HCEC 1CT (cell line): Measurements from ENCODE around the gene MAOA.
"Not testable (repeated sequence)": the region's sequence is repeated elsewhere in the genome, so short reads cannot be mapped to it uniquely, and the experiment has no call there.

Source experiments
- DNase-seq: peaks from one replicate; pipeline ENCODE4 v3.0.0-alpha.2; 2017

The MAOA gene

DNA sequence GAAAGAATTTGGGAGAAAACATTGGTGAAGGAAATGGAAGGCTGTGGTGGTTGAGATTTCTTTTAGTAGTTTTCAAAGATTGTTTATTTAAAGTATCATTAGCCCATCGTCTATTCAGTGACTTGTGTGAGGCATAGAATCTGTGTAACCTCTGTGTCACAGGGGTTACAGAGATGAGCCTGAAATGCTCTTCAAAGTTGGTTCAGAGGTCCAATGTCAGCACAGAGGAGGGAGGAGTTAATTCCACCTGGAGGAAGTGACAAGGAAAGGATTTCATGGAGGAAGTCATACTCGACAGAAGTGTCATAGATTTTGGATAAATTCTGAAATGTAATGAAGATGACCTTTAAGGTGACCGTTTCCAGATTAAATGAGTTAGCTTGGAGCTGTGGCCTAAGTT is 8.2 kb downstream of the MAOA start:
- DNase-seq, result no peak

DNA sequence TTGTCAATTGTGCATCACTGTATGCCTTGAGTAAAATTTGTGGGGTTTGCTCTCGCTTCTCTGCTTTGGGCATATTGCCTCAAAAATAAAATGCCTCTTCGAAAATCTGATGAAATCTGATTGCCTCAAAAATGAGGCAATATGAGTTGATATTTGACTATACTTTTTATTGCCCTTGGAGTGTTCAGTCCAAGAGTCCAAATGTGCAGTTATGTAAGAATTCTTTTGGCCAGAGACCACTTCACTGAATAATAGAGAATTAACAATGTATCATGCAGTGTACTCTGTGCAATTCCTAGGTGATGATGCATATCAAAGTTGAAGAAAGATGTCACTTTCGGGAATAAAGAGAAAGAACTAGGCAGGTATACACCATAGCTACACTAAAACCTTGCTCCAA is 8.6 kb downstream of the MAOA start:
- no peak for DNase-seq

DNA sequence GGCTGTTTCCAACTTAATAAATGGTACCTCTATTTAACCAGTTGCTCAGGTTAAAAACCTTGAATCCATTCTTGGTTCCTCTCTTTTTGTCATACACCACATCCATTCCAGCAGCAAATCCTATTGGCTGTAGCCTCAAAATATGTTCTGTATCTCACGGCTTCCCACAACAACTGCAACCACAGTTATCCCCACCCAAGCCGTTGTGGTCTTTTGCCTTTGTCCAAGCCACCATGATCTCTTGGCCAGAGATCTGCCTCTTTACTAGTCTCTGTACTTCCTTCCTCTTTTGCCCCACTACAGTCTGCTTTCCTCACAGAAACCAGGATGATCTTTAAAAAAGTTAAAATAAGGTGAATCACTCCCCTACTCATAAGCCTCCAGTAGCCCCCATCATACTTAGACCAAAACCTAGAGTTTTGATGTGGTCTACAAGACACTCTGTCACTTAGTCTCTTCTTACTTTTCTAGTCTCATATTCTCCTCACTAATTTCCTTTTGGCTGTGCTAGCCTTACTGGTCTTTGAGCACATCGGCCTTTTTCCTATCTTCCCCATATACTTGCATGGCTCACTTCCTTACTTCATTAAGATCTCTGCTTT is 10.3 kb downstream of the MAOA start:
- DNase-seq, result no peak

DNA sequence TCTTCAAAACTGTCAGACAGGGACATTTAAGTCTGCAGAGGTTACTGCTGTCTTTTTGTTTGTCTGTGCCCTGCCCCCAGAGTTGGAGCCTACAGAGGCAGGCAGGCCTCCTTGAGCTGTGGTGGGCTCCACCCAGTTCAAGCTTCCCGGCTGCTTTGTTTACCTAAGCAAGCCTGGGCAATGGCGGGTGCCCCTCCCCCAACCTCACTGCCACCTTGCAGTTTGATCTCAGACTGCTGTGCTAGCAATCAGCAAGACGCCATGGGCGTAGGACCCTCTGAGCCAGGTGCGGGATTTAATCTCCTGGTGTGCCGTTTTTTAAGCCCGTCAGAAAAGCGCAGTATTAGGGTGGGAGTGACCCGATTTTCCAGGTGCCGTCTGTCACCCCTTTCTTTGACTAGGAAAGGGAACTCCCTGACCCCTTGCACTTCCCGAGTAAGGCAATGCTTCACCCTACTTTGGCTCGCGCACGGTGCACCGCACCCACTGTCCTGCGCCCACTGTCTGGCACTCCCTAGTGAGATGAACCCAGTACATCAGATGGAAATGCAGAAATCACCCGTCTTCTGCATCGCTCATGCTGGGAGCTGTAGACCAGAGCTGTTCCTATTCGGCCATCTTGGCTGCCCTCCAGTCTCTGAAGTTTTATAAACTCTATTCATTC is 20.0 kb downstream of the MAOA start:
- not testable (repeated sequence) for DNase-seq

DNA sequence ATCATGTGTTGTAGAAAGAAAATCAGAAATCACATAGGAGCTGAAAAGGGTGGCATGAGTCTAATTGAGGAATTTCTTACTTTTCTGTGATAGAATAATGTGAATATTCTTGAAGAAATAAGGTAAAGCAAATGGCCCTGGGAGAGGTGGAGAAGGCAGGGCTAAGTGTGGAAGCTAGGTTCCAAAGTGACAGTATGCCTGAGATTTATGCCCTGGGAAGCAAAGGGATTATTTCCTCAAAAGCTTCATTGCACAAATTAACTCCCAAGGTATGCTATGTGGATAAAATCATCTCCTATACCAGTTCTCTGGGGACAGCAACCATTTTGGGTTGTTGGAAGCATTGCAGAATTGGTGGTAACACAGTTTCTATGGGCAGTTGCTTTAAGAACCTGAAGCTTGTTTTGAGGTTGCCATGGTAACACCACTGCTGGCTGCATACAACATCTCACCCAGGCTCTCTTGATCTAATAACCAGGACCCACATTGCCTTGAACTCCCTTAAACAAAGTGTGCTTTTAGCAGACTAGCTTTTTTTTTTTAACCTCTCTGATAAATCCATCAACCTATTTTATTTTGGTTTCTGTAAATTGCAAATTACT is 21.0 kb downstream of the MAOA start:
- DNase-seq, result peak; percentile 15

DNA sequence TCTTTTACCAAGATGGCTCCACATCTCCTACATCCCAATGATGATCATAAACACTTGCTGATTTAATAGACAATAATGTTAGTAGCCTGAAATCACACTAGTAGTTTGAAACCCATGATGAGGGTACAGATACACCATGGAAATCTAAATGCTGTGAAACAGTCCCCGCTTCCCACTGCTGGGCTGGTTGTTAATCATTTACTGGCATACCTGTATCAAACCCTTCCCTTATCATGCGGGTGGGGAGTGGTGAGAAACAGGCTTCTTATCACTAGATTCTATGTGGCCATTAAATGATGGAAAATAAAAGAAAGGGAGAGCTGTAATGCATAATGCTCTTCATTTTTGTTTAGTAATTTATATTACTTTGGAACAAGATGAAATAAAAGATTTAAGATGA is 21.9 kb downstream of the MAOA start:
- no peak for DNase-seq

DNA sequence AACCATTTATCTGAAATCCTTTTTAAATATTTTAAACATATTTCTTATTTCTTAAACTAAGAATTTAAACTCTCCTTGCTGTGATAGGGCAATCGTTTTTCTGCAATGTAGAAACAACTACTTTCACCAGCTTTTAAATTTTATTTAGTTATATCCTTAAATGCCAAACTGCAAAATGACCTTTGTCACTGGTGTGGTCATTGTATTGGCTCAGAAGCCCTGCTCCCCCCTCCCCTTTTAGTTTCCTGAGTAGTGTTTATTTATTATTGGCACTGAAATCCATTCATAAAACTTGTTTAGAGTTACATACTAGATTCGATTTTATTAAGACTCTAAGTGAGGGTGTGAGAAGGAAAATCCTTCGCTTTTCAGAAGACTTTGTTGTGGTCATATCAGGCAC is 23.0 kb downstream of the MAOA start:
- DNase-seq, result no peak

DNA sequence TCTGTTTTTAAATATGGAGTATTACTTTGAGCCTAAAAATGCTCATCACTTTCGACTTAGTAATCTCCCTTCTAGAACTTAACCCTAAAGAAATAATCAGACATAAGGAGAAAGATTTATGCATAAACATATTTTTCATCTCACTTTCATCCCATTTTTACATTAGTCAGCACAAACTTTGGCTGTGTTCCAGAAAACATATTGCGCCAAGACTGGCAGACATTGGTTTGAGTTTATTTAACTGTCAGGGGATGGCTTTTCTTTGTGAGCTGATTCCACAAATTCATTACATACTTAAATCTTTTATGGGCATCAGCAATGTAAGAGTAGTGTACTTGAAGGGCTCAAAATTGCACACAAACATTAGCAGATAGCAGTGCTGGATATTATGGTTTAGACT is 23.7 kb downstream of the MAOA start:
- peak; percentile 38 for DNase-seq

DNA sequence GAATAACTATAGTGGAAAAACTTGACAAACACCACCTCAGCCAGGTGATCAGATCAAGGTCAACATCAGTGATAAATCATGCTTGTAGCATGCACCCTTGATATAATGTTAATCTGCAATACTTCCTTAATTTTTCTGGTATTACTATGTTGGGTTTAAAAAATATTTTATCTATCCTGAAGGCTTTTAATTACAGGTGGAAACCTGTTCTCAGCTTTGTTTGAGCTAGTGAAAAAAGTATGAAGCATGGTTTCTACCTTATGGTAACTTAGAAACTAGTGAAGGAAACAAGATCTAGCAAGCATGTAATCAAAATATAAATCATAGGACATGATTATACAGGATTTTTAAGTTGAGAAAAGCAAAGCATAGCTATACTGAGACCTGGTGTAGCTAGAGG is 26.6 kb downstream of the MAOA start:
- no peak for DNase-seq

DNA sequence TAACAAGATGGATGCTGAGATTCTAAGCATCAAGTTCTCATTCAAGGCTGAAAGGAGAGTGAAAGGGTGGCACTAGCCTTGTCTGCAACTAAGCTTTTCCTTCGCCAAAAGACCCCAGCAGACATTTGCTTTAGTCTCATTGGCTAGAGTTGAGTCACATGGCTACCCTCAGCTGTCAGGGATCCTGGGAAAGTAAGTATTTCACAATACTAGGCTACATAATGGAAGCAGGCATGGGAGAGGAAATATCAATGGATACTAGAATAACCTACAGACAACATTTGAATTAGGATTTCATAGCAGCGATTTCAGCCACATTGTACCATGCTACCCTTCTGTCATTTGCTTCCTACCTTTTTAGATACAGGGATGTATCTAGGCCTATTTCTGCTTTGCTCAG is 29.1 kb downstream of the MAOA start:
- no peak for DNase-seq

DNA sequence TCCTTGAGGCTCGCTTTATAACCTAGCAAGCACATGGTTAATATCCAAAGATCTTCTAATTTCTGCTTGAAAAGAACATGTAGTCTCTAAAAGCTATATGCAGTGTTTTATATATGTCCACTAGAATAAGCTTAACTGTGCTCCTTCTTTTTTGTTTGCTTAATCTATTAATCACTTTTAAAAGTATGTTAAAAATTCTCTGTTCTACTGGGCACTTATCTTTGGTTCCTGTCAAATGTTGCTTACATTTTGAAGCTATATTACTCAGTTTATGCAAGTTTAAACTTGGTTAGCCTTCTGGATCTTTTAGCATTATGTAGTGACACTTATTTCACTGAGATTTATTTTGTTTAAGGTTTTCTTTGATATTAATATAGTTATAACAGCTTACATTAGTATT is 32.5 kb downstream of the MAOA start:
- DNase-seq, result no peak

DNA sequence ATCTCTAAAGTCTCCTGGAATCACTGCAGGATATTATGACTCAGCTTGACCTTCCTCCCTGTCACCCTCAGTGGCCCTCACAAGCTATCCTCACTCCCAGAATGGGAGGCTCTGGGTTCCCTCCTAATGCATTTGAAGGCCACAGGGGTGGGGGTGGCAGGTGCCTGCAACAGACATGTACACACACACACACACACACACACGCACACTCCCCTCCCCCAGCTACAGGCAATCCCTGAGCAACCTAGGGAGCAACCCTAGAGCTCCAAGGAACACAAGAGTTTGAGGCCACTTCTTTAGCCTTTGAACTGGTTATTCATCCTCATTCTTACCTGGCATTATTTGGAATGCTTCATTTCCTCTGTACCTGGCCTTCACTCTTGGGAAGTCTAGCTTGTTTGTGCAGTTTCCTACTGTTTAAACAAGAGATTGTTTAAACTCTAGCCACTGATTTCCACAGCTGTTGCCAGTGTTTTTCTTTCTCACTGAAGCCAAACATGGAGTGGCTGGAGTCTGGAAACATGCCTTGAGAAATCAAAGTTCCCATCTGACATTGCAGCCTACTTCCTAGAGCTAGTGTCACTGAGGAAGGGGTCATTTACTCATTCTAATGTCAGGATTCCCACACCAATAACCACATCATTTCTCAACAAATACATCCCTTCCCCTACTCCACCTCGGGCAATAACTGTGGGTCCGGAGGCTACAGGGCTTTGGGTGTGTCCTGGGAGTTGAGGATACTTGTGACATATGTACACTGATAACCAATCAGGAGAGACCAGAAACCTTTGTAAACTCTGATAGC is 37.7 kb downstream of the MAOA start:
- DNase-seq, result no peak

DNA sequence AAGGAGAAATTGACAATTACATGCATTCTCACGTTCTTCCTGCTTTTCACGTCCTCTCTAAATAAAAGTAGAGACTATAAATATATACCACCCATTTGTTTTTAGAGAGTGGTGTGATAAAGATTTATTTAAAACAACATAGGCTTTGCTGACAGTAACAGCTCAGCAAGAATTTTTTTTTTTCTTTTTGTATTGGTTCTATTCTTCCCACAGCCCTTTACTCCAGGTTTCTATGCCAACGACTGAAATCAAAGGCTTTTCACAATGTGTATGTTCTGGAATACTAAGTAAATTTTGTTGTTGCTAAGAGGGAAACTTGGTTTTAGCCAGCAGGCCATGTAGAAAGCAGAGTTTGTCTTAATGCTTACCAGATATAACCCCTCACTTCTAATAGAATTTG is 43.4 kb downstream of the MAOA start:
- no peak for DNase-seq

DNA sequence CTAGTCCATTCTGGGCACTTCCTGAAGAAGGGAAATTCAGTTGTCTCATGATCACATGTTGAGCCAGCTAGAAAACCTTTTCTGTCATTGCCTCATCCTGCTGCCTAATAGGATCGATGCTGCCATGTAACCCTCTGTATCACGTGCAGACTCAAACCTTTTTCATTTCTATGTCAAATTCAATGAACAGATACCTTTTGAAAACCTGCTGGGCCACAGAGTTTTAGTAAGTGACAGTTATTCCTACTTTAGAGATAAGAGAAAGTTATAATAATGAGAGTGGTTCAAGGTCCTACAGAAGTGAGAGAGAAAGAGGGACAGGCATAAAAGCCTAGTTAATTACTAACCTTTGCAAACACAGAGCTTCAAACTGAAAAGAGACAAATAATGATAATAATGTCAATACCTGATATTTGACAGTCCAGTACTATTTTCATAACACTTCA is 46.0 kb downstream of the MAOA start:
- DNase-seq, result no peak

DNA sequence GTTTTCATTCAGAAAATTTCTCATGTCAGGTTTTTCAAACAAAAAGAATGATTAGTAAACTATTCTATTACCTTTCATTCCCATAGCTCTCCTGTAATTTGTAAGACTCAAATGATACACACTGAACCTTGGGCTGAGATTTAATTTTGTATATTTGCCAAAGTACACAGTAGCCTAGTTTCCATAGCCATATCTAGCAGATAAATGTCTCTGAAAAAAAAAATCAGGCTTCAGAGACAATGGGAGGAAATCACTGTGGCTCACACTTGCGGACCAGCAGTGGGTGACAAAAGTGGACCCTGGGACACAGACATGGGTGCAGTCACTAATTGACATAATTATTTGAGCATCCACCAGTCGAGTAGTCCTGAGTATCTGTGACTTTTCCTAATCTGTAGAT is 46.6 kb downstream of the MAOA start:
- DNase-seq, result no peak

DNA sequence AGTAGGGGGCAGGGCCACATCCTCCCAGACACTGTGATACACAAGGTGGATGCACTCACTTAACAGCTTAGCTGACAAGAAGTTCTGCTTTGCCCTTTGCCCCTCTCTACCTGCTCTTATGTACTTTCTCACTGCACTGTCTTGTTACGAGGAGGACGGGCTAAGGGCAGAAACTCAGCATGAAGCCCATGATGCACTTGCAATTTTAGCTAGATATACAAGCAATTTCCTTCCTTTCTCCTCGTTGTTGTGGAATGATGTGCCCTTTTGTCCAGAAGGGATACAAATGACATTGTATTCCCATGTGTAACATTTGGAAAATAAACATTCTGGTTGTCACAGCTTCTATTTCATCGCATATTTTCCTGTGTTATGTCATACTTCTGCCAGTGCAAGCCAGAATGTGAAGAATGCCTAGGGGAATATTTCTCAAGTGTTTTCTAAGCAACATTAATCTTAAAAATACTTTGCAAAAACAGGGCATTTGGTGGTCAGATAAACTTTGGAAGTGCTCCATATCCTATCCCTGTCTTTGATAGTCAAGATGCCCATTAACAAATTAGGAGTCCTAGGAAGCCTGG is 47.2 kb downstream of the MAOA start:
- DNase-seq, result peak; percentile 73

DNA sequence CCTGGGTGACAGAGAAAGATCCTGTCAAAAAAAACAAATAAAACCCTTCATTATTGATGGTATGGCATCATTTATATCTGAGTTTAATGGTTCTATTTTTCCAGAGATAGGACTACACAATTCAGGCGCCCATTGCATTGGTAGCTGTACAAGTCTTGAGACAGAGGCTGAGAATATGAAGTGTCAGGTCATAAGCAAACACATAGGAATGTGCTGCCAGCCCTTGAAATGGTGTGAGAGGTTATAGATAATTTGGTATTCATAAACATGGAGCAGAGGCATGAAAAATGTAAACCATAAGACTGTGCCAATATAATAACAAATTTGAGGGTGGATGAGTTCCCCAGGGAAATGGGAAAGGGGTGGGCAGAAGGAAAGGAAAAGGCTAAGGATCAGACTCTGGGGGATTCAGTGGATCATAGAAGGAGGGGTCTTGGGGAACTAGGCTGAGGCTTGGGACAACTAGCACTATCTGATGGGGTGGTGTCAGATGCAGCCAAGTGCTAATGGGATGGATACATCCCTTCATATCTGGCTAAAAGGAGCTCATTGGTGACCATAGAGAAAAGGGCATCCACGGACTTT is 50.8 kb downstream of the MAOA start:
- peak; percentile 65 for DNase-seq

DNA sequence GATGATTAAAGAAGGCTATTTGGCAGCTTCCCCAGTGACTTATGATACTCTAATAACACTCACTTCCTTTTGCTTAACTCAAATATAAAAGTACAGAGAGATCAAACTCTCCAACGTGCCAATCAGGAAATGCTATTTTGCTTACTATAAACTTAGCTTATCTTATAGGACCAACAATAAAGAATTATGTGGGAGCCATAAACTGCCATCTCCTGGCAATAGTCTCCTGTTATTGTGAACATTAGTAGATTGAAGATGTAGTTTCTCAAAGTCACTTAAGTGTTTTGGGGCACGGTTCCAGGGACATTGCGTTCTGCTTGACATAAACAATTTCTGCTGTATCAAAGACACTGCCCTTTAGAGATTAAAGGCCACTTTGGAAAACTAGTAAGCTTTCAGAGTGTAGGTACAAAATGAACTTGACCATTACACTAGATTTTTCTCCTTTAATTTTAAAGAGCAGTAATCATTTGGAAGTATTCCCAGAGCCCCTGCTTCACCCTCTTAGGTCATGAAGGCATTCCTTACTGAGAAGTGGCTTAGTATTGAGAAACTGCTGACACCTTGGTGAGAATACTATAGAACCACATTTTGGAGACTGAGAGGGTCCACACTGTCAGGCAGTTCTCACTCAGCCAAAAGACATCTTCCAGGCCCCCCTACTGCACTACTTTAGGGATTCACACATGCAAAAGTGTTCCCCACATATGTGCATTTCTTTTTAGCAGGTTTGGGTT is 51.9 kb downstream of the MAOA start:
- DNase-seq, result peak; percentile 64

DNA sequence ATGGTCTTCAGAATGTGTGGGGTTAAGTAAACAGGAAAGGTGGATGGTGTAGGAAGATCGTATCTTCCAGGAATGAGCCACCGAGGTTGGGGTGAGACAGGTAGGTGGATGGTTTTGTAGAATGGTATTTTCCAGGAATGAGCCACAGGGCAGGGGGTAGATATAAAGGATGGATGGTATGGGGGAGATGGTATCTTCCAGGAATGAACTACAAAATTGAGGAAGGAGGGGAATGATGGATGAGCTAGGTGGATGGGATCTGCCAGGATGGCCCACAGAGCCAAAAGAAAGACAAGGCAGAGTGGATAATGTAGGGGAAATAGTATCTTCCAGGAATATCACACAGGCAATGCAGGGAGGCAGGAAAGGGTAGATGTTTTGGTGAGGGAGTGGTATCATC is 60.0 kb downstream of the MAOA start:
- DNase-seq, result no peak

DNA sequence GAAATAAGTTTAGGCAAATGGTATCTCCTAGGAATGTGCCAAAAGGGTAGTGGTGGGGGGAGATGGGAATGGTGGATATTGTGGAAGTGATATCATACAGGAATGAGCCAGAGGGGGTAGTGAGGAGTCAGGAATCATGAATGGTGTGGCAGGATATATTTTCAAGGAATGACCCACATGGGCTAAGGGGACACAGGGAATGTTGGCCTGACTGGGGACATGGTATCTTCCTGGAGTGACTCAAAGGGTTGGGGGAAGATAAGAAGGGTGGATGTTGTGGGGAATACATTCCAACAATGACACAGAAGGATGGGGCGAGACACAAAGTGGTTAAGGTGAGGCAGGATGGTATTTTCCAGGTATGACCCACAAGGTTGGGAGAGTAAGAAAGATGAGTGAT is 60.6 kb downstream of the MAOA start:
- no peak for DNase-seq

DNA sequence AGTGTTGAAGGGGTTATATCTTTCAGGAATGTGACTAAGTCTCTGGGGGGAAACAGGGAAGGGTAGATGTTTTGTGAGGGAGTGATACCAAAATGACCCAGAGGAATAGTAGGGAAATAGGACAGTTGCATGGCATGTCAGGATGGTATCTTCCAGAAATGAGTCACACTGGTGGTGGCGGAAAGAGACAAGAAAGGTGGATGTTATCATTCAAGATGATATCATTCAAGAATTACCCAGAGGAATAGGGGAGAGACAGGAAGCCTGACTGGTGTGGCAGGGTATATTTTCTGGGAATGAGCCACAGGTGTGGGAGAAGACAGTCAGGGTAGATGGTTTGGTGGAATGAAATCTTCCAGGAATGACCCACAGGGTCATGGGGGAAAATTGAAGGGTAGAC is 61.1 kb downstream of the MAOA start:
- no peak for DNase-seq

DNA sequence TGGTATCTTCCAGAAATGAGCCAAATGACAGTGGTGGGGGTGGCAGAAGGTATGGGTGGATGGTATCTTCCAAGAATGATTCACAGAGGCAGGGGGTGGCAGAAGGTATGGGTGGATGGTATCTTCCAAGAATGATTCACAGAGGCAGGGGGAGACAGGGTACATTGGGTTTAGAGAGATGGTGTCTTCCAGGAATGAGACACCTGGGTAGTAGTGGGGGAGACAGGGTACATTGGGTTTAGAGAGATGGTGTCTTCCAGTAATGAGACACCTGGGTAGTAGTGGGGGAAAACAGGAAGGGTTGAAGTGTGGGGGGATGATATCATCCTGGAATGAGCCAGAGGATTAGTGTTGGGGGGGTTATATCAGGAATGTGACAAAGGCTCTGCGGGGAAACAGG is 62.0 kb downstream of the MAOA start:
- no peak for DNase-seq
